ENCODE data around the gene MSANTD1. TPM values are rescaled to one million over a fixed set of nuclear protein-coding genes. Genes with fewer than 3 reads are reported as not detected.

Gene MSANTD1
- total RNA-seq, 1 experiment from 2014 or later = 0.95 TPM

GRCh38 chr4:3268395-3269104 is 19.6 kb downstream of the MSANTD1 start:
- DNase-seq = peak in 1 of 2 experiments; percentile 20
- ChIA-PET POLR2A (no interaction called here), CTCF (no interaction called here)
- Histone ChIP-seq H3K27me3 (replicated peaks; ENCODE audit: control insufficient read depth, insufficient read depth, low read length) (no peaks in the 10 kb centered on the region), H3K9me3 (no peaks in the 10 kb centered on the region), H3K4me1 (peaks cover 14% of the 10 kb centered on the region), H3K4me3 (ENCODE audit: low read depth, low read length) (no peak overlapping the region), H3K36me3 (ENCODE audit: control insufficient read depth, insufficient read depth, low read length) (no peaks in the 10 kb centered on the region)
- H3K27me3 Mint-ChIP-seq (ENCODE audit: insufficient read depth, unreplicated experiment) = peaks cover under 1% of the 10 kb centered on the region
- intact Hi-C loops (cut with micrococcal nuclease; ENCODE audit: unreplicated experiment) = no loop called here
- H3K4me3 Mint-ChIP-seq (ENCODE audit: unreplicated experiment) = no peak overlapping the region
- no peak overlapping the region for H3K27ac Mint-ChIP-seq (ENCODE audit: unreplicated experiment)
- no TSS peak for BruUV-seq (replicated peaks)
- H3K9me3 Mint-ChIP-seq (ENCODE audit: unreplicated experiment) = no peaks in the 10 kb centered on the region
- TF ChIP-seq, protein P1, sequence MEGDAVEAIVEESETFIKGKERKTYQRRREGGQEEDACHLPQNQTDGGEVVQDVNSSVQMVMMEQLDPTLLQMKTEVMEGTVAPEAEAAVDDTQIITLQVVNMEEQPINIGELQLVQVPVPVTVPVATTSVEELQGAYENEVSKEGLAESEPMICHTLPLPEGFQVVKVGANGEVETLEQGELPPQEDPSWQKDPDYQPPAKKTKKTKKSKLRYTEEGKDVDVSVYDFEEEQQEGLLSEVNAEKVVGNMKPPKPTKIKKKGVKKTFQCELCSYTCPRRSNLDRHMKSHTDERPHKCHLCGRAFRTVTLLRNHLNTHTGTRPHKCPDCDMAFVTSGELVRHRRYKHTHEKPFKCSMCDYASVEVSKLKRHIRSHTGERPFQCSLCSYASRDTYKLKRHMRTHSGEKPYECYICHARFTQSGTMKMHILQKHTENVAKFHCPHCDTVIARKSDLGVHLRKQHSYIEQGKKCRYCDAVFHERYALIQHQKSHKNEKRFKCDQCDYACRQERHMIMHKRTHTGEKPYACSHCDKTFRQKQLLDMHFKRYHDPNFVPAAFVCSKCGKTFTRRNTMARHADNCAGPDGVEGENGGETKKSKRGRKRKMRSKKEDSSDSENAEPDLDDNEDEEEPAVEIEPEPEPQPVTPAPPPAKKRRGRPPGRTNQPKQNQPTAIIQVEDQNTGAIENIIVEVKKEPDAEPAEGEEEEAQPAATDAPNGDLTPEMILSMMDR (IDR thresholded peaks at IDR 0.05; ENCODE audit: insufficient read depth in 1 of 2, low read depth in 1 of 2, low read length in 1 of 2, severe bottlenecking in 1 of 2, unreplicated experiment in 1 of 2) = no peak
- H3K36me3 Mint-ChIP-seq (ENCODE audit: insufficient read depth, unreplicated experiment) = no peaks in the 10 kb centered on the region
- H3K4me1 Mint-ChIP-seq (ENCODE audit: low read depth, unreplicated experiment) = no peaks in the 10 kb centered on the region

DNA sequence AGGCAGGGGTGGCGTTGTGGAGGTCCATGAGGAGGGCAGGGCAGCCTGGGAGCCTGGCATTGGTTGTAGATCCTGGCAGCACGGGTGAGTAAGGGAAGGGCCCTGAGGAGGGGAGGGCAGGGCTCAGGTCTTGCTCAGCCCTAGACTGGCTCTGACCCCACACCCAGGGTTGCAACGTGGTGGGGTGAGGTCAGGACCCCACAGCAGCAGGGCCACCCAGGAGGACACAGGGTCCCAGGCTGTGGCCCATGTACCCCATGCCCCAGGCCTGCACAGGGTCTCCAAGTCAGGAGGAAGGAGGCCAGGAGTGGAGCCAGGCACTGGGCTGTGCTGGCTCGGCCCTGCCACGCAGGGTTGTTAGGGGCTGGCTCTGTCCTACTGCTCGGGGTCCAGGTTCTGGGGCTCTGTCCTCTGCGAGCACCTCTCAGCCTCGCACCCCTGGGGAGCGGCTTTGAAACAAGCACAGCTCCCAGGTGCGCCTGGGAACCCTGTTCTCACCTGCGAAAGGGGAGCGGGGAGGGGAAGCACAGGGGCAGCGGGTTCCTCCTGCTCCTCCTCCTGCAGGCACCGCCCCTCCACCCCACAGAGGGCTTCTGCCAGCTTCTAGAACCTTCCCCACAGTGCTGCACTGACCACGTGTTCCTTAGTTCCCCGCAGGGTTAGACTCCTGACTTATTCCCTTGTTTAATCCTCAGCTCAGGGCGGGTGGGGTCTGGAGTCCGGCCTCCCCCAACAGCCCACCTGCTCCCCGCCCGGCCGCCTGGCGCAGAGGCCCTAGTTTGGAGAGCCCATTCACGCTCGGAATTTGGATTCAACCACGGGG is 20.4 kb downstream of the MSANTD1 start:
- Mint-ChIP-seq H3K27ac (ENCODE audit: unreplicated experiment) (no peak overlapping the region), H3K4me3 (ENCODE audit: unreplicated experiment) (no peak overlapping the region), H3K27me3 (ENCODE audit: insufficient read depth, unreplicated experiment) (no peaks in the 10 kb centered on the region), H3K9me3 (ENCODE audit: unreplicated experiment) (no peaks in the 10 kb centered on the region), H3K4me1 (ENCODE audit: low read depth, unreplicated experiment) (no peaks in the 10 kb centered on the region), H3K36me3 (ENCODE audit: insufficient read depth, unreplicated experiment) (no peaks in the 10 kb centered on the region)
- no peaks in the 10 kb centered on the region for H3K36me3 ChIP-seq (ENCODE audit: control insufficient read depth, insufficient read depth, low read length)
- intact Hi-C loops (cut with micrococcal nuclease; ENCODE audit: unreplicated experiment) = no loop called here
- H3K9me3 ChIP-seq = no peaks in the 10 kb centered on the region
- POLR2A ChIA-PET = no interaction called here
- no peak overlapping the region for H3K4me3 ChIP-seq (ENCODE audit: low read depth, low read length)
- TF ChIP-seq, protein P1 (IDR thresholded peaks at IDR 0.05; ENCODE audit: insufficient read depth in 1 of 2, low read depth in 1 of 2, low read length in 1 of 2, severe bottlenecking in 1 of 2, unreplicated experiment in 1 of 2) = no peak
- no peaks in the 10 kb centered on the region for H3K27me3 ChIP-seq (replicated peaks; ENCODE audit: control insufficient read depth, insufficient read depth, low read length)
- peak in 1 of 2 experiments; percentile 26 for DNase-seq
- H3K4me1 ChIP-seq = peaks cover 14% of the 10 kb centered on the region
- BruUV-seq (replicated peaks) = no TSS peak
- CTCF ChIA-PET = no interaction called here

DNA sequence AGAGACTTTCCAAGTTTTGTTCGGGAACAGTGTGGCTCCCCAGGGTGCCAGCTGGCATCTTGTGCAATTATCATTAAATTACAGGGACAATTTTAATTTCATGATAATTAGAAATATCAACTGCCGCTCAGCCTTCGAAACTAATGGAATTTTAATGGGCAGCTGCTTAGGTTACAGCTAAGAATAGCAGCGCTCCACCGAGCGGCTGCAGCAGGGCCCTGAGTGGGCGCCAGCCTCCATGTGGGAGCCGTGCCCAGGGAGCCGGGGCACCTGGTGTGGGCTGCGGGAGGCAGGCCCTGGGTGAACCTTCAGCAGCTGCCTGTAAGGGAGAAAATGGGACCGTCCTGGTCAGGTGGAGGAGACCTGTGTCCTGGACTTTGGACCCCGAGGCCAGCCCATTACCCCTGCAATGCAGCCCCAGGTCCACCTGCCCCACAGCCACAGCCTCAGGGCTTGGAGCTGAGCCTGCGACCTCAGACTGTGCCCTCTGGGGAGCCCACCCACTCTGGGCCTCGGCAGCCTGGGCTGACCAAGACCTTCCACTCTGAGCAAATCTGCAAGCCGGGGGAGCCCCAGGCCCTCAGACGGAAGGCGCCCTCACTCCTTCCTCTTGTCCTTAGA is 21.1 kb downstream of the MSANTD1 start:
- intact Hi-C loops (cut with micrococcal nuclease; ENCODE audit: unreplicated experiment) = no loop called here
- Histone ChIP-seq H3K4me3 (ENCODE audit: low read depth, low read length) (no peak overlapping the region), H3K9me3 (no peaks in the 10 kb centered on the region), H3K36me3 (ENCODE audit: control insufficient read depth, insufficient read depth, low read length) (no peaks in the 10 kb centered on the region), H3K27me3 (replicated peaks; ENCODE audit: control insufficient read depth, insufficient read depth, low read length) (no peaks in the 10 kb centered on the region), H3K4me1 (peaks cover 14% of the 10 kb centered on the region)
- peak in 1 of 2 experiments; percentile 38 for DNase-seq
- H3K27me3 Mint-ChIP-seq (ENCODE audit: insufficient read depth, unreplicated experiment) = no peaks in the 10 kb centered on the region
- BruUV-seq (replicated peaks) = no TSS peak
- CTCF ChIA-PET = no interaction called here
- no peak overlapping the region for H3K4me3 Mint-ChIP-seq (ENCODE audit: unreplicated experiment)
- H3K4me1 Mint-ChIP-seq (ENCODE audit: low read depth, unreplicated experiment) = no peaks in the 10 kb centered on the region
- no peaks in the 10 kb centered on the region for H3K9me3 Mint-ChIP-seq (ENCODE audit: unreplicated experiment)
- no peaks in the 10 kb centered on the region for H3K36me3 Mint-ChIP-seq (ENCODE audit: insufficient read depth, unreplicated experiment)
- H3K27ac Mint-ChIP-seq (ENCODE audit: unreplicated experiment) = no peak overlapping the region
- POLR2A ChIA-PET = no interaction called here
- TF ChIP-seq, protein P1 (IDR thresholded peaks at IDR 0.05; ENCODE audit: insufficient read depth in 1 of 2, low read depth in 1 of 2, low read length in 1 of 2, severe bottlenecking in 1 of 2, unreplicated experiment in 1 of 2) = no peak

All from Caco-2 (cell line).